LNCaP clone FGC (cell line): Measurements from ENCODE around the gene MAGI2.

Experiments
- DNase-seq: peaks from one replicate; pipeline ENCODE4 v3.0.0-alpha.2; 2011; ENCODE audit warnings: low read depth
- H3K4me3 ChIP-seq: 2 replicates; pipeline ENCODE4 v1.5.1; 2011; ENCODE audit warnings: mild to moderate bottlenecking, low read depth, low read length, control low read depth
- TF ChIP-seq, protein P1 (sequence below): IDR thresholded peaks from 2 replicates; pipeline ENCODE4 v1.5.1; 2012; ENCODE audit warnings: mild to moderate bottlenecking; ENCODE audit not compliant: control insufficient read depth, insufficient read depth; ENCODE audit errors: extremely low read depth

The MAGI2 gene

GRCh38 chr7:78395298-78396036 lies 1058.0 kb downstream of the MAGI2 start:
- DNase-seq, result no peak
- TF ChIP-seq, protein P1, sequence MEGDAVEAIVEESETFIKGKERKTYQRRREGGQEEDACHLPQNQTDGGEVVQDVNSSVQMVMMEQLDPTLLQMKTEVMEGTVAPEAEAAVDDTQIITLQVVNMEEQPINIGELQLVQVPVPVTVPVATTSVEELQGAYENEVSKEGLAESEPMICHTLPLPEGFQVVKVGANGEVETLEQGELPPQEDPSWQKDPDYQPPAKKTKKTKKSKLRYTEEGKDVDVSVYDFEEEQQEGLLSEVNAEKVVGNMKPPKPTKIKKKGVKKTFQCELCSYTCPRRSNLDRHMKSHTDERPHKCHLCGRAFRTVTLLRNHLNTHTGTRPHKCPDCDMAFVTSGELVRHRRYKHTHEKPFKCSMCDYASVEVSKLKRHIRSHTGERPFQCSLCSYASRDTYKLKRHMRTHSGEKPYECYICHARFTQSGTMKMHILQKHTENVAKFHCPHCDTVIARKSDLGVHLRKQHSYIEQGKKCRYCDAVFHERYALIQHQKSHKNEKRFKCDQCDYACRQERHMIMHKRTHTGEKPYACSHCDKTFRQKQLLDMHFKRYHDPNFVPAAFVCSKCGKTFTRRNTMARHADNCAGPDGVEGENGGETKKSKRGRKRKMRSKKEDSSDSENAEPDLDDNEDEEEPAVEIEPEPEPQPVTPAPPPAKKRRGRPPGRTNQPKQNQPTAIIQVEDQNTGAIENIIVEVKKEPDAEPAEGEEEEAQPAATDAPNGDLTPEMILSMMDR, result no peak
- no peak overlapping the region for H3K4me3 ChIP-seq

DNA sequence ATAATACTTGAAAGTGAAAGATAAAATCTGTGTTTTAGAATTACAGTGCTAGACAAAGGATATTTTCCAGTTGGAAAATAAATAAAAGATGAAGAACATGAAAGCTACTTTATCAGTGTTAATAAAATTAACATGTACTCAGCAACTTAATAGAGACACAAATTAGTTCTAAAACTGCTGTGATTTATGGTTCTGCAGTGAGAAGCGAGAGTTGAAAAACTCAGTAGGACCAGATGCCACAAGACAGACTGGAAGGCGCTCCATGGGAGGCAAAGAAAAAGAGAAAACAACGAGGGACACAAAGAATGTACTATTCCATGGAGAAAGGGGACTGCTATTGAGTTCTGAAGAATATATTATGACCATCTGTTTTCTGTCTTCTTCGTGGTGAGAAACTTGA lies 1064.4 kb downstream of the MAGI2 start:
- TF ChIP-seq, protein P1, result no peak
- no peak overlapping the region for H3K4me3 ChIP-seq
- no peak for DNase-seq

DNA sequence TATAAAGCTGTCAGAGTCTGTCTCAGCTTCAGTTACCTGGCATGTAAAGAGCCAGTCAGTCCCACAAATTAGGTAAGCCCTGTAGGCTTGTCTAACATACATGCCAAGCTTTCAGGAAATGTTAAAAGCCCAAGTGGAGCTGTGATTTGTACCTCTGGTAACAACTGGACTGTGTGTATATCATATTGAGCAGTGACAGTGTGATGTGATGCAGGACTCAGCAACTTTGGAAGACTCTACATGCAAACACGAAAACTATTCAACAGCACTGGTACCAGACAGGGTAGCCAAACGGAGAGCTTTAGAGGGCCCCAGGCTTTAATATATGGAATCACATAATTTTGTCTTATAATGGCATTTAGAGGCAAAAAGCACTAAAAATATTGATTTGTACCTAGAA lies 1066.9 kb downstream of the MAGI2 start:
- no peak overlapping the region for H3K4me3 ChIP-seq
- TF ChIP-seq, protein P1, result no peak
- no peak for DNase-seq

- DNase-seq, result no peak
- H3K4me3 ChIP-seq, result no peak overlapping the region
- TF ChIP-seq, protein P1, result no peak
These were observed 1070.2 kb downstream of the MAGI2 start for GRCh38 chr7:78383096-78383880.

GRCh38 chr7:78379148-78379547 lies 1074.3 kb downstream of the MAGI2 start:
- no peak for DNase-seq
- TF ChIP-seq, protein P1, result no peak
- no peak overlapping the region for H3K4me3 ChIP-seq

- no peak for DNase-seq
- TF ChIP-seq, protein P1, result no peak
- no peak overlapping the region for H3K4me3 ChIP-seq
These were observed 1075.9 kb downstream of the MAGI2 start for GRCh38 chr7:78377532-78377931.

- TF ChIP-seq, protein P1, result no peak
- H3K4me3 ChIP-seq, result no peak overlapping the region
- DNase-seq, result no peak
These were observed 1082.5 kb downstream of the MAGI2 start for GRCh38 chr7:78370936-78371335.
